ENCODE measurements around the gene SHC3.

GRCh38 chr9:89116805-89117192, 61.8 kb downstream of the SHC3 start:
- TF ChIP-seq CTCF (IDR thresholded peaks at IDR 0.05; ENCODE audit: extremely low read depth in 1 of 2, insufficient read depth in 1 of 2, low read depth in 1 of 2, low read length in 2 of 2) (no peak), POLR2A (IDR thresholded peaks at IDR 0.05; ENCODE audit: low read depth, low read length) (no peak)
